OCI-LY1 (cell line): Measurements from ENCODE around the gene GABARAPL2.
A peak's percentile ranks its signal among the peaks of the same experiment; 100 is the strongest.

Experiments used
- EZH2 ChIP-seq: fragments of 200-600 bp; sonication (generic), shearing (Covaris generic); IDR thresholded peaks from 2 replicates; pipeline ENCODE4 v1.8.0; 2017; ENCODE audit warnings: borderline replicate concordance, mixed run types, mild to moderate bottlenecking, antibody characterized with exemption, low read length, moderate library complexity, mixed read lengths
- TF ChIP-seq, protein P1 (sequence below): fragments of 200-600 bp; sonication (generic), shearing (Covaris generic); IDR thresholded peaks from 2 replicates; pipeline ENCODE4 v1.5.1; 2017; ENCODE audit warnings: mild to moderate bottlenecking, antibody characterized with exemption, low read length, moderate library complexity, mixed read lengths

DNA sequence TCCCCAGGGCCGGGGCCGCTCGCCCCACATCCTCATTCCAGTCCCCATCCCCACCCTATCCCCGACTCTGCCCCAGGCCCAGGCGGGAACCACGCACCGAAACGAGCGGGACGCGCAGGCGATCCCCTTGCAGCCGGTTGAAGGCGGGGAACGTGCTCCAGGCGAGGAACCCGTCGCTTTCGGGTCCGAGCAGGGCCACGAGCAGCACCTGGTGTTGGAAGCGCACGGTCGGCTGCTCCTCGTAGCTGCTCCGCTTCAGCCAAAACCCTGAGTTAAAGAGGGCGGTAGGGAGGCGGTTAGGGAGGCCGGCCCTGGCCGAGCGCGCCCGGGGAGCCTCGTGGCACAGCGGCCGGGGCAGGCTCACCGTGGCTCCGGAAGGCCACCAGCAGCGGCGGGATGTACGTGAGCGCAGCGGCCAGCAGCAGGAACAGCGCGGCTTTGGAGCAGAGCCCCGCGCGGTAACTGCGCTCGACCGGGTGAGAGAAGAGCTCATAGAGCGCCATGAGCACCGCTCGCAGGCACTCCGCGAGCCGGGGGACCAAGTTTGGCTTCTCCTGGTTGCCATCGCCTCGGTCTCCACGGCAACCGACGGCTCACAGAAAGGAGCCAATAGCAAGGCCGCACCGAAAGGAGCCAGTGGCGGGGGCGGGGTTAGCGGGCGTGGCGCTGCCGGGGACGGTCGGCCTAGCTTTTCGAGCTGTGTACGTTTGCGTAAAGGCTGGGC lies 10.3 kb upstream of the GABARAPL2 start, which contains the start of gene TMEM231:
- TF ChIP-seq, protein P1, sequence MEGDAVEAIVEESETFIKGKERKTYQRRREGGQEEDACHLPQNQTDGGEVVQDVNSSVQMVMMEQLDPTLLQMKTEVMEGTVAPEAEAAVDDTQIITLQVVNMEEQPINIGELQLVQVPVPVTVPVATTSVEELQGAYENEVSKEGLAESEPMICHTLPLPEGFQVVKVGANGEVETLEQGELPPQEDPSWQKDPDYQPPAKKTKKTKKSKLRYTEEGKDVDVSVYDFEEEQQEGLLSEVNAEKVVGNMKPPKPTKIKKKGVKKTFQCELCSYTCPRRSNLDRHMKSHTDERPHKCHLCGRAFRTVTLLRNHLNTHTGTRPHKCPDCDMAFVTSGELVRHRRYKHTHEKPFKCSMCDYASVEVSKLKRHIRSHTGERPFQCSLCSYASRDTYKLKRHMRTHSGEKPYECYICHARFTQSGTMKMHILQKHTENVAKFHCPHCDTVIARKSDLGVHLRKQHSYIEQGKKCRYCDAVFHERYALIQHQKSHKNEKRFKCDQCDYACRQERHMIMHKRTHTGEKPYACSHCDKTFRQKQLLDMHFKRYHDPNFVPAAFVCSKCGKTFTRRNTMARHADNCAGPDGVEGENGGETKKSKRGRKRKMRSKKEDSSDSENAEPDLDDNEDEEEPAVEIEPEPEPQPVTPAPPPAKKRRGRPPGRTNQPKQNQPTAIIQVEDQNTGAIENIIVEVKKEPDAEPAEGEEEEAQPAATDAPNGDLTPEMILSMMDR: peak; percentile 29; the same call in 1 of the 2 replicates
- no peak for TF ChIP-seq EZH2
